Activated CD8-positive, alpha-beta T cell treated with anti-CD3 and anti-CD28 coated beads for 36 hours (primary cell): Measurements from ENCODE around the gene WSCD2. TPM values are rescaled to one million over a fixed set of nuclear protein-coding genes. Genes with fewer than 3 reads are reported as not detected.

Source experiments
- ATAC-seq: fragments of 200-7000 bp; cut with Tn5 transposase; one replicate; pipeline ENCODE4 v1.10.0; 2021; ENCODE audit warnings: mild to moderate bottlenecking, moderate library complexity
- CTCF ChIA-PET: fragments of 350-600 bp; sonication (Branson Sonifier 250); formaldehyde crosslinking; loops from one replicate; lab custom pipeline; 2021; ENCODE audit warnings: antibody characterized with exemption; lab: Charles Lee
- POLR2A ChIA-PET: fragments of 350-600 bp; sonication (Branson Sonifier 250); formaldehyde crosslinking; loops from one replicate; lab custom pipeline; 2021; ENCODE audit warnings: antibody characterized with exemption; lab: Charles Lee
- DNase-seq: peaks from one replicate; pipeline ENCODE4 v3.0.0-alpha.2; 2020
- H3K27ac Mint-ChIP-seq: one replicate; pipeline ENCODE4 v1.8.0; 2021; ENCODE audit warnings: mild to moderate bottlenecking, mixed read lengths
- H3K27me3 Mint-ChIP-seq: one replicate; pipeline ENCODE4 v1.8.0; 2021; ENCODE audit warnings: mixed read lengths
- H3K36me3 Mint-ChIP-seq: one replicate; pipeline ENCODE4 v1.8.0; 2021; ENCODE audit warnings: low read depth, mixed read lengths
- H3K4me1 Mint-ChIP-seq: one replicate; pipeline ENCODE4 v1.8.0; 2021; ENCODE audit warnings: low read depth, mixed read lengths
- H3K4me3 Mint-ChIP-seq: one replicate; pipeline ENCODE4 v1.8.0; 2021; ENCODE audit warnings: mild to moderate bottlenecking, moderate library complexity, mixed read lengths
- H3K9me3 Mint-ChIP-seq: one replicate; pipeline ENCODE4 v1.8.0; 2021; ENCODE audit warnings: mixed read lengths
- CTCF ChIP-seq: fragments of 200-600 bp; IDR thresholded peaks from one replicate; pipeline ENCODE4 v1.8.0; 2022; ENCODE audit warnings: antibody characterized with exemption, mild to moderate bottlenecking
- intact Hi-C: fragments of 100-400 bp; cut with micrococcal nuclease; formaldehyde crosslinking; loops from one replicate; pipeline ENCODE4 v1.10.0; 2022
- total RNA-seq, 2 experiments: library from RNA; stranded (reverse); gene quantifications; one replicate each; pipeline ENCODE4 v1.2.3, GENCODE V29; 2021

WSCD2 gene
- total RNA-seq, 2 experiments from 2014 or later = not detected

- Mint-ChIP-seq H3K4me3 (no peak overlapping the region), H3K36me3 (no peaks in the 10 kb centered on the region), H3K27me3 (peaks cover 28% of the 10 kb centered on the region), H3K27ac (no peak overlapping the region), H3K9me3 (no peaks in the 10 kb centered on the region), H3K4me1 (peaks cover 3% of the 10 kb centered on the region)
- TF ChIP-seq CTCF = no peak
- POLR2A ChIA-PET = no interaction called here
- no peak for DNase-seq
- CTCF ChIA-PET = no interaction called here
- intact Hi-C loops = no loop called here
- no peak for ATAC-seq
Observed at GRCh38 chr12:108117163-108117849, 11.8 kb upstream of the WSCD2 start.

GRCh38 chr12:108117902-108118301, 11.2 kb upstream of the WSCD2 start:
- TF ChIP-seq CTCF = no peak
- CTCF ChIA-PET = no interaction called here
- Mint-ChIP-seq H3K9me3 (no peaks in the 10 kb centered on the region), H3K4me1 (peaks cover 3% of the 10 kb centered on the region), H3K27ac (no peak overlapping the region), H3K27me3 (peaks cover 30% of the 10 kb centered on the region), H3K4me3 (no peak overlapping the region), H3K36me3 (no peaks in the 10 kb centered on the region)
- intact Hi-C loops = no loop called here
- DNase-seq (no peak), ATAC-seq (no peak)
- POLR2A ChIA-PET = no interaction called here

GRCh38 chr12:108119126-108119973, 9.7 kb upstream of the WSCD2 start:
- no peak overlapping the region for H3K4me3 Mint-ChIP-seq

GRCh38 chr12:108119974-108120862, 8.9 kb upstream of the WSCD2 start:
- intact Hi-C loops = no loop called here
- no peak for ATAC-seq
- peaks cover 3% of the 10 kb centered on the region for H3K4me1 Mint-ChIP-seq
- no peak overlapping the region for H3K4me3 Mint-ChIP-seq
- POLR2A ChIA-PET = no interaction called here
- H3K27ac Mint-ChIP-seq = no peak overlapping the region
- H3K36me3 Mint-ChIP-seq = no peaks in the 10 kb centered on the region
- DNase-seq = no peak
- peaks cover 26% of the 10 kb centered on the region for H3K27me3 Mint-ChIP-seq
- no peak for TF ChIP-seq CTCF
- H3K9me3 Mint-ChIP-seq = no peaks in the 10 kb centered on the region
- CTCF ChIA-PET = no interaction called here

More at GRCh38 chr12:108119126-108119973, 9.7 kb upstream of the WSCD2 start:
- no peaks in the 10 kb centered on the region for H3K36me3 Mint-ChIP-seq
- no peak overlapping the region for H3K27ac Mint-ChIP-seq
- no peak for DNase-seq
- no peaks in the 10 kb centered on the region for H3K9me3 Mint-ChIP-seq
- peaks cover 30% of the 10 kb centered on the region for H3K27me3 Mint-ChIP-seq
- intact Hi-C loops = no loop called here
- peak; percentile 20 for ATAC-seq
- ChIA-PET POLR2A (no interaction called here), CTCF (no interaction called here)
- TF ChIP-seq CTCF = no peak
- H3K4me1 Mint-ChIP-seq = peaks cover 3% of the 10 kb centered on the region
